CD14-positive monocyte (primary cell): ENCODE results near the gene GRK5. TPM values are rescaled to one million over a fixed set of nuclear protein-coding genes. Genes with fewer than 3 reads are reported as not detected.

ENCODE experiments used
- DNase-seq, 3 donors: peaks; one replicate each; pipeline ENCODE4 v3.0.0-alpha.2; 2011 to 2022
- H2AFZ ChIP-seq: 2 replicates; pipeline ENCODE4 v1.6.0; 2012; ENCODE audit warnings: mild to moderate bottlenecking, low read depth, low read length, inconsistent platforms; ENCODE audit not compliant: insufficient read depth, poor library complexity, severe bottlenecking
- H3K27ac ChIP-seq, 2 donors: 1 replicate in 1 of 2; 2 replicates in 1 of 2; pipeline ENCODE4 v1.5.1; 2012 to 2013; ENCODE audit warnings: low read length in 2 of 2, control low read depth in 1 of 2, inconsistent platforms in 1 of 2, low read depth in 1 of 2, mild to moderate bottlenecking in 1 of 2
- H3K27me3 ChIP-seq, 2 donors: one replicate each; pipeline versions ENCODE4 v1.6.0 to v1.6.1; 2011 to 2013; ENCODE audit warnings: low read length in 2 of 2; ENCODE audit not compliant: control insufficient read depth in 2 of 2, insufficient read depth in 2 of 2
- H3K36me3 ChIP-seq, 2 donors: replicated peaks in 1 of 2; 1 replicate in 1 of 2; 2 replicates in 1 of 2; pipeline versions ENCODE4 v1.5.1 to v1.6.1; 2012 to 2013; ENCODE audit warnings: low read length in 2 of 2, control low read depth in 1 of 2, inconsistent platforms in 1 of 2, mild to moderate bottlenecking in 1 of 2; ENCODE audit not compliant: insufficient read depth in 2 of 2, control insufficient read depth in 1 of 2
- H3K4me1 ChIP-seq, 2 donors: 1 replicate in 1 of 2; 2 replicates in 1 of 2; pipeline versions ENCODE4 v1.5.1 to v1.6.1; 2012 to 2013; ENCODE audit warnings: low read length in 2 of 2, control low read depth in 1 of 2, inconsistent platforms in 1 of 2, mild to moderate bottlenecking in 1 of 2, moderate library complexity in 1 of 2; ENCODE audit not compliant: insufficient read depth in 2 of 2, control insufficient read depth in 1 of 2
- H3K4me2 ChIP-seq: replicated peaks from 2 replicates; pipeline ENCODE3; 2012; ENCODE audit warnings: low read length, moderate library complexity, mild to moderate bottlenecking; ENCODE audit not compliant: poor library complexity, severe bottlenecking; ENCODE audit errors: extremely low read depth
- H3K4me3 ChIP-seq, 3 experiments: fragments of 200-600 bp in 1 of 3; sonication (generic) in 1 of 3; replicated peaks in 1 of 3; 1 replicate in 2 of 3; 2 replicates in 1 of 3; pipeline ENCODE4 v1.5.1; 2011 to 2013; ENCODE audit warnings: low read length in 3 of 3, mild to moderate bottlenecking in 3 of 3, control low read depth in 2 of 3, low read depth in 2 of 3, inconsistent platforms in 1 of 3, moderate library complexity in 1 of 3
- H3K79me2 ChIP-seq: 2 replicates; pipeline ENCODE4 v1.6.0; 2012; ENCODE audit warnings: mild to moderate bottlenecking, control low read depth, inconsistent platforms, low read length, moderate library complexity; ENCODE audit not compliant: insufficient read depth
- H3K9ac ChIP-seq: 2 replicates; pipeline ENCODE4 v1.6.0; 2017; ENCODE audit warnings: low read length, mild to moderate bottlenecking; ENCODE audit not compliant: insufficient read depth, poor library complexity, severe bottlenecking
- H3K9me3 ChIP-seq, 2 donors: replicated peaks in 1 of 2; 1 replicate in 1 of 2; 2 replicates in 1 of 2; pipeline versions ENCODE4 v1.5.1 to v1.6.1; 2012 to 2013; ENCODE audit warnings: low read length in 2 of 2, control low read depth in 1 of 2; ENCODE audit not compliant: control insufficient read depth in 1 of 2, insufficient read depth in 1 of 2
- H4K20me1 ChIP-seq: 2 replicates; pipeline ENCODE4 v1.6.0; 2012; ENCODE audit warnings: mild to moderate bottlenecking, low read length, control low read depth, moderate library complexity; ENCODE audit not compliant: insufficient read depth
- H3K27ac Mint-ChIP-seq, 7 donors: one replicate each; pipeline ENCODE4 v1.8.0; 2020; ENCODE audit warnings: mild to moderate bottlenecking in 7 of 7, mixed read lengths in 7 of 7, moderate library complexity in 6 of 7, inconsistent platforms in 2 of 7
- H3K27me3 Mint-ChIP-seq, 3 donors: one replicate each; pipeline ENCODE4 v1.8.0; 2021 to 2022; ENCODE audit warnings: low read depth in 3 of 3, mild to moderate bottlenecking in 3 of 3, mixed read lengths in 3 of 3, moderate library complexity in 3 of 3, inconsistent platforms in 1 of 3
- H3K36me3 Mint-ChIP-seq, 2 donors: one replicate each; pipeline ENCODE4 v1.8.0; 2020; ENCODE audit warnings: mixed read lengths in 2 of 2, inconsistent platforms in 1 of 2, mild to moderate bottlenecking in 1 of 2
- H3K4me1 Mint-ChIP-seq: one replicate; pipeline ENCODE4 v1.8.0; 2020; ENCODE audit warnings: mild to moderate bottlenecking, mixed read lengths
- H3K4me3 Mint-ChIP-seq, 2 donors: one replicate each; pipeline ENCODE4 v1.8.0; 2020; ENCODE audit warnings: mild to moderate bottlenecking in 2 of 2, mixed read lengths in 2 of 2, moderate library complexity in 1 of 2
- H3K9me3 Mint-ChIP-seq, 7 donors: one replicate each; pipeline ENCODE4 v1.8.0; 2020 to 2022; ENCODE audit warnings: mixed read lengths in 7 of 7, mild to moderate bottlenecking in 6 of 7, moderate library complexity in 6 of 7, inconsistent platforms in 2 of 7
- WGBS: methylation state at CpG from one replicate; pipeline ENCODE4 v1.1.5; 2013; ENCODE audit warnings: missing lambda C conversion rate; ENCODE audit not compliant: insufficient coverage; 5-methylcytosine and 5-hydroxymethylcytosine counted together
- intact Hi-C, 2 donors: fragments of 100-400 bp; cut with micrococcal nuclease; formaldehyde crosslinking; loops; one replicate each; pipeline versions ENCODE4 v1.15.0 to v1.15.1; 2023
- polyA plus RNA-seq, 3 donors: library from polyadenylated mRNA; depleted of rRNA in 1 of 3; unstranded in 2 of 3; stranded (reverse) in 1 of 3; fragments of 300-500 nt in 2 of 3; fragments of >200 nt in 1 of 3; fragmentation: Illumina TruSeq in 2 of 3; gene quantifications; 1 replicate in 2 of 3; 2 replicates in 1 of 3; pipeline ENCODE4 v1.2.3, GENCODE V29; 2012 to 2021
- TF ChIP-seq, protein P1 (sequence below): fragments of 200-600 bp; IDR thresholded peaks from one replicate; pipeline ENCODE4 v1.8.0; 2022; ENCODE audit warnings: antibody characterized with exemption, mild to moderate bottlenecking

The GRK5 gene
- polyA plus RNA-seq, 3 donors, result 1.2 to 6.5 (median 2.8) TPM

DNA sequence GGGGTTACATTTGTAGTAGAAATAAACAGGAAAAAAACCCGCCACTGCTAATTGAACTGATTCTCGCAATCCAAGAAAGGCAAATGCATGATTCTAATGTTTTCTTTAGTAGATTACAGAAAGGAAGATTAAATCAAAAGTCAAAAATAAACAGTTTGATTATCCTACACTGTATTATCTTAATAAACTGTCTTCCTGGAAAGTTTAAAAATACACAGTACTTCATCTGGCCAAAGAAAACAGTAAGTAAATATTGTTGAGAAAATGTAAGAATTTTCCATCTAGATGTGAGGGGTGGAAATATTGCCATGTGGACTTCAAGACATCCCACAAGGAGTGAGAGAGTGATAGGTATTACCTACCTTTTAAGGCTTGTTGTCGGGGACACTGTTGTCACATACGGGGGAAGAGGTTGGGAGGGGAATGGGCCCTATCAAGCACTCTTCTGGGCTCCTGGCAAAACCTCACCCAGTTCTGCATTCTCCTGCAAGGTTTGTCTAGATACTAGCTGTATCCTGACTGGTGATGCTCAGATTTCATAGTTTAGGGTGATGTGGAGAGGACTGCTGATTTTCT lies 17.8 kb downstream of the GRK5 start:
- intact Hi-C loops, result no loop called here
- no peak overlapping the region for H3K4me3 ChIP-seq
- DNase-seq, result no peak
- H3K4me1 Mint-ChIP-seq, result peaks cover 8% of the 10 kb centered on the region
- peaks cover 2 to 7% (median 5%) of the 10 kb centered on the region in 3 donors for H3K27me3 Mint-ChIP-seq
- H4K20me1 ChIP-seq, result peaks cover 24% of the 10 kb centered on the region
- no peak overlapping the region for H3K27ac ChIP-seq
- no peaks in the 10 kb centered on the region for H3K36me3 ChIP-seq
- H3K4me2 ChIP-seq, result no peak overlapping the region
- no peak overlapping the region for H2AFZ ChIP-seq
- no peak overlapping the region for H3K9ac ChIP-seq
- WGBS, result no CpG with 5 or more reads among the region's 4 CpGs
- H3K27me3 ChIP-seq, result no peaks in the 10 kb centered on the region
- peaks cover 0 to 9% (median 0%) of the 10 kb centered on the region in 7 donors for H3K9me3 Mint-ChIP-seq
- no peaks in the 10 kb centered on the region for H3K79me2 ChIP-seq
- no peaks in the 10 kb centered on the region for H3K4me1 ChIP-seq
- H3K4me3 Mint-ChIP-seq, result no peak overlapping the region
- H3K9me3 ChIP-seq, result no peaks in the 10 kb centered on the region
- TF ChIP-seq, protein P1, sequence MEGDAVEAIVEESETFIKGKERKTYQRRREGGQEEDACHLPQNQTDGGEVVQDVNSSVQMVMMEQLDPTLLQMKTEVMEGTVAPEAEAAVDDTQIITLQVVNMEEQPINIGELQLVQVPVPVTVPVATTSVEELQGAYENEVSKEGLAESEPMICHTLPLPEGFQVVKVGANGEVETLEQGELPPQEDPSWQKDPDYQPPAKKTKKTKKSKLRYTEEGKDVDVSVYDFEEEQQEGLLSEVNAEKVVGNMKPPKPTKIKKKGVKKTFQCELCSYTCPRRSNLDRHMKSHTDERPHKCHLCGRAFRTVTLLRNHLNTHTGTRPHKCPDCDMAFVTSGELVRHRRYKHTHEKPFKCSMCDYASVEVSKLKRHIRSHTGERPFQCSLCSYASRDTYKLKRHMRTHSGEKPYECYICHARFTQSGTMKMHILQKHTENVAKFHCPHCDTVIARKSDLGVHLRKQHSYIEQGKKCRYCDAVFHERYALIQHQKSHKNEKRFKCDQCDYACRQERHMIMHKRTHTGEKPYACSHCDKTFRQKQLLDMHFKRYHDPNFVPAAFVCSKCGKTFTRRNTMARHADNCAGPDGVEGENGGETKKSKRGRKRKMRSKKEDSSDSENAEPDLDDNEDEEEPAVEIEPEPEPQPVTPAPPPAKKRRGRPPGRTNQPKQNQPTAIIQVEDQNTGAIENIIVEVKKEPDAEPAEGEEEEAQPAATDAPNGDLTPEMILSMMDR, result no peak
- H3K27ac Mint-ChIP-seq, result no peak overlapping the region
- peaks cover 0 to 1% of the 10 kb centered on the region in 2 donors for H3K36me3 Mint-ChIP-seq

DNA sequence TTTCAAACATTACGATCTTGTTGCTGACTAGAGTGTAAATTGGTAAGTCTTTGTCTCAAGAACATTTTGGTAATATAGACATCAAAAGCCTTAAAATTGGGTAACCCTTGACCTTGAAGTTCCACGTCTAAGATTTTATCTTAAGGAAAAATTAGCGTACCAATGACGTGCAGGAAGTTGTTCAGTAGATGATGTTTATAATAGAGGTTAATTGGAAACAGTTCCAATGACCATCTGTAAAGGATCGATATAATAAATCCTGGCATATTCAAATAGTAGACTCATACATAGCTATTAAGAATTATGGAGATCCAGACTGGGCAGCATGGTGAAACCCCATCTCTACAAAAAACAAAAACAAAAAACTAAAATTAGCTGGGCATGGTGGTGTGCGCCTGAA lies 20.5 kb downstream of the GRK5 start:
- no peaks in the 10 kb centered on the region for H3K36me3 ChIP-seq
- no peak for DNase-seq
- H2AFZ ChIP-seq, result no peak overlapping the region
- no peak overlapping the region for H3K9ac ChIP-seq
- no peak overlapping the region for H3K27ac ChIP-seq
- no peak overlapping the region for H3K4me2 ChIP-seq
- H3K9me3 ChIP-seq, result no peaks in the 10 kb centered on the region
- H3K4me3 ChIP-seq, result no peak overlapping the region
- peaks cover 4 to 6% (median 5%) of the 10 kb centered on the region in 3 donors for H3K27me3 Mint-ChIP-seq
- H3K79me2 ChIP-seq, result no peaks in the 10 kb centered on the region
- no peaks in the 10 kb centered on the region for H3K4me1 ChIP-seq
- H4K20me1 ChIP-seq, result peaks cover 2% of the 10 kb centered on the region
- no peak overlapping the region for H3K27ac Mint-ChIP-seq
- no peak overlapping the region for H3K4me3 Mint-ChIP-seq
- TF ChIP-seq, protein P1, result no peak
- no peaks in the 10 kb centered on the region for H3K27me3 ChIP-seq
- intact Hi-C loops, result no loop called here
- H3K9me3 Mint-ChIP-seq, result peaks cover 0 to 17% (median 2%) of the 10 kb centered on the region in 7 donors
- no peaks in the 10 kb centered on the region for H3K36me3 Mint-ChIP-seq
- WGBS, result 100% methylated on average over 1 of the region's 6 CpGs
- peaks cover 8% of the 10 kb centered on the region for H3K4me1 Mint-ChIP-seq
